ENCODE measurements around the gene MGAT3. TPM values are rescaled to one million over a fixed set of nuclear protein-coding genes. Genes with fewer than 3 reads are reported as not detected.

Gene MGAT3
- total and polyA plus RNA-seq, 2 of the 8 experiments (the other 6 are each of a cell fraction or from before 2014, with no cell fraction given) = 4.3 to 9.2 TPM

GRCh38 chr22:39429186-39429585 is 27.6 kb upstream of the MGAT3 start (continued):
- TF ChIP-seq BCL11A (IDR thresholded peaks at IDR 0.05; ENCODE audit: low read depth in 2 of 2, low read length in 2 of 2) (no peak), CREB1 (IDR thresholded peaks at IDR 0.05) (no peak), EZH2 (IDR thresholded peaks at IDR 0.05; ENCODE audit: low read depth, low read length, severe bottlenecking) (no peak), SIN3A (conservative IDR thresholded peaks at IDR 0.05 in 1 of 2, IDR thresholded peaks at IDR 0.05 in 1 of 2; ENCODE audit: low read depth in 1 of 2, low read length in 2 of 2) (no peak), FOSL1 (IDR thresholded peaks at IDR 0.05; ENCODE audit: insufficient read depth, low read depth, low read length) (no peak), ZNF274 (IDR thresholded peaks at IDR 0.05; ENCODE audit: borderline replicate concordance, extremely low read depth, low read length) (no peak), SP2 (IDR thresholded peaks at IDR 0.05; ENCODE audit: low read length) (no peak)

All from H1 (cell line).